Ramos (cell line): ENCODE results near the gene SHB.

Experiments
- in situ Hi-C: fragments of 300-500 bp; cut with MboI; formaldehyde crosslinking; loops from one replicate; pipeline ENCODE4 v1.14.3; 2022; ENCODE audit warnings: low sequenced_read_pairs; ENCODE audit not compliant: unreplicated experiment

Gene SHB

GRCh38 chr9:38015266-38015665 lies 53.8 kb downstream of the SHB start:
- in situ Hi-C loops: no loop called here

GRCh38 chr9:38012767-38013450 lies 56.1 kb downstream of the SHB start:
- in situ Hi-C loops: loop anchor here (5.0 kb wide), 2 partner anchors 49 to 51 kb away; no protein-coding TSS in a partner anchor

GRCh38 chr9:38011991-38012390 lies 57.0 kb downstream of the SHB start:
- in situ Hi-C loops: loop anchor here (5.0 kb wide), 2 partner anchors 50 kb away; no protein-coding TSS in a partner anchor

GRCh38 chr9:38010918-38011704 lies 57.9 kb downstream of the SHB start:
- in situ Hi-C loops: loop anchor here (5.0 kb wide), 2 partner anchors 49 to 51 kb away; no protein-coding TSS in a partner anchor

GRCh38 chr9:38009990-38010389 lies 59.0 kb downstream of the SHB start:
- in situ Hi-C loops: loop anchor here (5.0 kb wide), 2 partner anchors 48 to 52 kb away; no protein-coding TSS in a partner anchor

GRCh38 chr9:38009035-38009501 lies 60.0 kb downstream of the SHB start:
- in situ Hi-C loops: no loop called here

GRCh38 chr9:38008168-38009034 lies 60.6 kb downstream of the SHB start:
- in situ Hi-C loops: no loop called here

- in situ Hi-C loops: no loop called here
Observed at GRCh38 chr9:38007016-38007415, 62.0 kb downstream of the SHB start.

- in situ Hi-C loops: no loop called here
Observed at GRCh38 chr9:38006163-38006562, 62.9 kb downstream of the SHB start.

- in situ Hi-C loops: no loop called here
Observed at GRCh38 chr9:38004809-38005560, 64.0 kb downstream of the SHB start.

GRCh38 chr9:38003946-38004808 lies 64.8 kb downstream of the SHB start:
- in situ Hi-C loops: no loop called here

GRCh38 chr9:38003230-38003629 lies 65.8 kb downstream of the SHB start:
- in situ Hi-C loops: no loop called here

GRCh38 chr9:38001430-38001829 lies 67.6 kb downstream of the SHB start:
- in situ Hi-C loops: no loop called here

GRCh38 chr9:38000735-38001134 lies 68.3 kb downstream of the SHB start:
- in situ Hi-C loops: no loop called here

- in situ Hi-C loops: no loop called here
Observed at GRCh38 chr9:38000332-38000731, 68.7 kb downstream of the SHB start.

- in situ Hi-C loops: no loop called here
Observed at GRCh38 chr9:37999588-38000189, 69.3 kb downstream of the SHB start.

GRCh38 chr9:37998881-37999587 lies 70.0 kb downstream of the SHB start:
- in situ Hi-C loops: no loop called here
